GM18517 (cell line): ENCODE results near the gene INKA2.
"Not testable (repeated sequence)": the region's sequence is repeated elsewhere in the genome, so short reads cannot be mapped to it uniquely, and the experiment has no call there.

Experiments used
- ATAC-seq: cut with Tn5 transposase; IDR thresholded peaks from one replicate; pipeline ENCODE4 v1.9.1; 2021; ENCODE audit warnings: mild to moderate bottlenecking, moderate library complexity; ENCODE audit not compliant: unreplicated experiment

INKA2 gene

DNA sequence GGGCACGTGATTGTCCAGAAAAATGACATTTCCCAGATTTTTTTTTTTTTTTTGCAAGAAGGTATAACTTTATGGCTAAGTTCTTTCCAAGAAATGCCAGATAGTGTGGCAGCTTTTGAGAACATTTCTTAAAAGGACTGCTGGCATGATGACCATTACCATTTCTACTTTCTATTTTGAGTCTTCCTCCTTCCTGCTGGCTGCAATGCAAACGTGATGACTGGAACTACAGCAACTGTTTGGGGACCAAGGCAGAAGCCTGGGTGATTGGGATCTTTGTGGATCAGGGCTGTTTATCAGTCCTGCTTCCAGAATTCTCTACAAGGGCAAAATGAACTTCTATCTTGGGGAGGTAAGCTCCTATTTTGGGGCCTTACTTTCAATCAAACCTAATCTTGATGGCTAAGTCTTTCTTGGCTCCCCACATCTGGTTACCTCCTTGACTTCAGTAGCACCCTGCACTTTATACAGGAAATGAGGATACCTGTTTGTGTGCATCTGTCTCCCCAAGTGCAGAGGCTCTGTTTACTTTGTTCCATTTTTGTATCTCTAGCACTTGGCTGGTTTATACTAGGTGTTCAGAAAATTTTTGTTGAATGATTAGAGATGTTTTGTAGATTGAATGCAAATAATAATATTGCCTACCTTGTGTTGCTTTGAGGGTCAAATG is 12.8 kb upstream of the INKA2 start:
- no peak for ATAC-seq

DNA sequence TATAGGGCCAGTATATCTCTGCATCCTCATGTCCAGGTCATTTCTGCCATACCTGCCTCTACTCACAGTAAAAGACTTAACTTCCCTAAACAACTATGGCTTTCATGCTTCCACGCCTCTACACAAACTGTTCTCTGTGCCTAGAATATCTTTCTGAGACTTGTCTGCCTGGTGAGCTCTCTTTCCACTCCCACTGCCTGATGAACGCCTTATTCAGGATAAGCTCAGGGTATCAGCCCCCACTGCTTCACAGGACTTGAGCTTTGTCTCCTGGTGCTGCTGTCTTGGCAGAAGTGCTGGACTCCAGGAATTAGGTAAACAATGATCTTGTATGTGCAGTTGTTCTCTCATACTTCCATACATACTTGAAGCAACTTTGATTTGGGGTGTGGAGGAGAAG is 11.7 kb upstream of the INKA2 start:
- no peak for ATAC-seq

DNA sequence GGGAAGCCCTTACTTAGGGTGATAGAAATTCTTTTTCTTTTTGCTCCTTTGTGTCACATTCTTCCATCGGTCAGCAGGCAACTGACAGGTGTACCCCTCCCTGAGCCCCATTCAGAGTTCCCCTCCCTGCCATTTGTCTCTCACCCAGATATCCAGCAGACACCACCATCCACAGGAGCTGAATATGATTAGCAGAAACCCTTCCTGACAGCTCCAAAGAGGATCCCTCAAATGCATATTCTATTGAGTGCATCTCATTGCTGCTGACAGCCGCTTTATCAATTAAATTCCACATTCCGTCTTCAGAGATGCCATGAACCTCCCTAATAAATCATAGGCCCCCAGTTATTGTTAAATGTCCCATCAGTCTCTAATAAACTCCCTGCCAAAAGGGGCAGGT is 10.4 kb upstream of the INKA2 start:
- no peak for ATAC-seq

DNA sequence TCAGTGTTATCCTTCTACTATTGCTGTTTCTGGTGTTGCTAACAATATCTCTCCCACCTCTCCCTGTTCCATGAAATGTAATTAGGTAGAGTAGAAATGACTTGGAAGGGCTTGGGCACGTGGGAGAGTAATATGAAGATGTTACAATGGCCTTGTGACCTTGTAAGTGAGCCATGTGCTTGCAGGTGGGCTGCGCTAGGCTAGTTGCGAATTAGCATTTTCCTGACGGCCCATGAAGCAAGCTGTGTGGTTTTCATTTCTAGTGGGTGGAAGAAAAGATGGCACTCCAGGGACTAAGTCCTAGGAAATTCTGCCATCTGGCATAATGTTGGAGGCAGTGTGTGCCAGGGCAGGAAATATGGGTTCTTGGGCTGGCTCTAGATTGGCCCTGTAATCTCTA is 8.8 kb upstream of the INKA2 start:
- no peak for ATAC-seq

DNA sequence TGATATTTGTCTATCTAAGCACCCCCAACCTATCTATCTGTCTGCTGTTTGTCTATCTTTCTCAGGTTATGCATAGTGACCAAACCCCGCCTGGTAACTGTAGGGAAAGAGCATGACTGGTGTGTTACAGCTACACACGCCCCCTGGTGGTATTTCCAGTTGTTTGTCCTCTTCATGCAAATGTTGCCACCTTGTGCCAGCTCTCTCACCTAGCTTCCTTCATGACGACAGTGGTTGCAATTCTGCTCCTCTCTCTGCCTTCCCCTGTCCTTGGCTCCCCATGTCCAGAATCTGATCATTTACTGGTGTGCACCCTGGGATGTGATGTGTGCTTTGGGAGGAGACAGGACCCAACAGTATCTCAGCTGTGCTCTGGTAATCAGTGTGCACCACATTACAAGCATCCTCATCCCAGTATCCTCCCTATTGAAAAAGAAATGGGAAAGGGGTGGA is 8.1 kb upstream of the INKA2 start:
- no peak for ATAC-seq

DNA sequence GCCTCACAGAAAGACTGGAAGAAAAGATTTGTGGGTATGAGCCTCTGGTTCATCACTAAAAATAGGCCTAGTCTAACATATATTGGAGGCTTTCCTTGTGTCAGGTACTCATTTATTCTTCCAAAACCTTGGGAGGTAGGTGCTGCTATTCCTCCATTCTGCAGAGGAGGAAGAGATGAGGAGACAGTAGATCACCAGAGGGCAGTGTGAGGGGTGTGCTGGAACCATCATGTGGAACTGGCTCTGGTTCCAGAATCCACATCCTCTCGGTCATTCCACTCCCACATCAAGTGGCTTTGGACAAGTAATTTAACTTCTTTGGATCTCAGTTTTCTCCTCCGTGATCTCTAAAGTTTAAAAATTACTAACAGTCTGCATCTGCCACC is 7.4 kb upstream of the INKA2 start:
- no peak for ATAC-seq

DNA sequence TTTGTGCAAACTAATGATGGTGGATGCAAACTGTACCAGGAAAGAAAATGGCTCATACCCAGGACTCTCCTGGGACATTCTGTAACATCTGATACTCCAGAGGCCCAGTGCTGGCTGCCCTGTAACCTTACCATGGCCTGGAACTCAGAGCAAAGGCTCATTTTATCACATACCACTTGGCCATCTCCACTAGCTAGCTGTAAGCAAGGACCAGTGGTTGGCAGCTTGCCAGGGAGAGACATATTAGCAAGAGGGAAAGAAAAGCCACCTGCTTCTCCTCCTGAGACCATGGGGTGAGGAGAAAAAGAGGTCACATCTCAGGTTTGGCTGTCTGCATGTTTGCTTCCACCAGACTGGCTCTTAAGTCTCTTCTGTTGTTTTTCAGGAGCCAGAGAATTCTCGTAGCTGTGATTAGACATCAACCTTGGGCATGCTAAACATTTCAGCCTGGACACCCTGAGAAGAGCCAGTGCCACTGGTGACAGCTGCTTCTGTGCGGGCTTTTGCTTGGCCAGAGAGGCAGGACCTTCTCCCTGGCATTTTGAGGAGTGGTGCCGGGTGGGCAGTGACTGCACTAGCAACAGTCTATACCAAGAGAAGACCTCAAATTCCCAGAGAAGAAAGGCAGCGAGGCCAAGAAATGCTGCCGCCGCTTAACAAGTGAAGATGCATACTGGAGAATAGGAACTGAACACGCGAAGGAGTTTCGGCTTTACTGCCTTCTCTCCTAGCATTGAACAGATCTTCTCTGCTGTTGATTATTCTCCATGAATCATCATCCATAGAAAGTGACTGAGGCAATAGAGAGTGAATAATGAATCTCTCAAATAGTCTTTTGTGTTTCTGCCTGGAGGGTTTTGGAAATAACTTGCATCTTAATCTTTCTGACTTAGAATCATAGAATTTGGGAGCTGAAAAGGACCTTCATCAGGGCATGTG is 6.7 kb upstream of the INKA2 start:
- ATAC-seq: no peak

DNA sequence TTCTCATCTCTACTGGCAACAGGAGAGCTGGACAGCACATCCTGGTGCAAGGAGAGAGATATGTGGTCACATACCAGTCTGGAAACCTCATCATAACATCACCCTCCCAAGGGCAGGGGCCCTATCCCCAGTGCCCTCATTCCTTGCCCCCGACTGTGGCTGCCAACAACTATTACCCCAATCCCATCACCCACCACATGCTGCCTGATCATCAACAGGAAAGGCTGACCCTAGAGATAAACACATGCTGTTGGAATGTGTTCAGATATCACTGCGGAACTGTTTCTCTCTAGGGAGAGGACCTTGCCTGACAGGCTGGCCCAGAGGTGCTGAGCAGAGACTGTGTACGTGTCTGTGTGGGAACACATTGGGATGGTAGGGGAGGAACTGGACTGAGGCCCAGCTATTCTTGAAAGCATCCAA is 4.5 kb upstream of the INKA2 start:
- ATAC-seq: no peak

DNA sequence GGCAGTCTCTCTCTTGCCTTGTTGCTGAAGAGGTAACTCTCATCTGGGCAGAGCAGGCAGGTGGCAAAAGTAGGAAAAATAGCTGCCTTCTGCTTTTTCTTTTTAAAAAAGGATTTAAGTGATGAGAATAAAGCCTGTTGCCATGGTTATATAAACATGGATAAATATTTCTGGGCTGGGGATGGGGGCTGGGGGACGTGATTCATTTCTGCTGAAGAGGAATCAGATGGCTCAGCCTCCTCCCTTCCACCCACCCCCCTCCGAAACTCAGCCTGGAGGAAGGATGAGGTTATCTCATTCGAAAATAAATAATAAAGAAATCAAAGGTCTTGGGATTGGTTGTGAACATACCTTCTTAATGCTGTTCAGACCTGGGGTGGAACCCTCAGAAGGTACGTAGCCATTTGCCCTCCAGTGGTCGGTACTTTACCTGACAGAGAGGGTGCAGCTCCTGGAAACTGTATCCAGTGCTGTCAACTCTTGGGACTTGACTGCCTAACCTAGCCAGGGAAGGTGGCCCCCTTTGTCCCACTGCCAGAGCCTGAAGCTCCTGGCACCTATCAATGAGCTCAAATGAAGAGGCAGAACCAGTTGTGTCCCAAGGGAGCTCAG is 3.8 kb upstream of the INKA2 start:
- no peak for ATAC-seq

DNA sequence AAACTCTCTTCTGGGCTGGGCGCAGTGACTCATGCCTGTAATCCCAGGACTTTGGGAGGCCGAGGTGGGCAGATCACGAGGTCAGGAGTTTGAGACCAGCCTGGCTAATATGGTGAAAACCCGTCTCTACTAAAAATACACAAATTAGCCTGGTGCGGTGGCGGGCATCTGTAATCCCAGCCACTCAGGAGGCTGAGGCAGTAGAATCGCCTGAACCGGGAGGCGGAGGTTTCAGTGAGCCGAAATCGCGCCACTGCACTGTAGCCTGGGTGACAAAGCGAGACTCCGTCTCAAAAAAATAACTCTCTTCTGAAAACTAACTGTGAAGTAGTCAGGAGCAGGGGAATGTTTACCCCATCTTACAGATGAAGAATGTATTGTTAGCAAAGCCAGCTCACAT is 3.1 kb upstream of the INKA2 start:
- not testable (repeated sequence) for ATAC-seq

DNA sequence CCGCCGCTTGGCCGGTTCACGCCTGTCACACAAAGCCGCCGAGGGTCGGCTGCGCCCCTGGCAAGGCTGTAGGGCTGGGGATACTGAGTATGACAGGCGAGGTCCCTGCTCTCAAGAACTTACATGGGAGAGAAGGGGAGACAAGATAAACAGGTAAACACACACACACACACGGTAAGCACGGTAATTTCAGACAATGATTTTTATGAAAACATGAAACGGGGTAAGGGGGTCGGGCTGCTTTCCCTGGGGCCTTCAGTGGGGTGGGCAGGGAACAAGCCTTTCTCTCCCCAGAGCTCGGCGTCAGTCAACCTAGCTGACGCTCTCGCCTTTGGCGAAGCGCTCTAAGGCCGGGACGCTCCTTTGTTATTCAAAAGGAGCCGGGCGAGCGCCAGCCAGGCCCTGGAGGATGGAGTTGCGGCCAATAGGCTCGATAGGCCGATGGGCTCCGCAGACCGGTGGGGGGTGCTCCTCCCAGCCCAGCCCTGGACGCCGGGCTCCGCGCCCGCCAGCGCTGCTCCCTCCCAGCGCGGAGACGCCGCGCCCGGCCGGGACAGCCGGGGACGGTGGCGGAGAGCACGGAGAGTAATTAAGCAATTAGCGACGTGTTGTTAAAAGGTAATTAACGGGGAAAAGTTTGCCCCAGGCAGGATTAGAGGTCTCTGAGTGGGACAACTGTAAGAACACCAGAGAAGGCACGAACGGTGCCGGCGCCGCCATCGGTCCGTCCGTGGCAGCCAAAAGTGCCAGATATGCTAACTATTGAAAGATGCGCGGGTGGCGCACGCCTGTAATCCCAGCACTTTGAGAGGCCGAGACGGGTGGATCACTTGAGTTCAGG is 950 bp upstream of the INKA2 start:
- no peak for ATAC-seq

DNA sequence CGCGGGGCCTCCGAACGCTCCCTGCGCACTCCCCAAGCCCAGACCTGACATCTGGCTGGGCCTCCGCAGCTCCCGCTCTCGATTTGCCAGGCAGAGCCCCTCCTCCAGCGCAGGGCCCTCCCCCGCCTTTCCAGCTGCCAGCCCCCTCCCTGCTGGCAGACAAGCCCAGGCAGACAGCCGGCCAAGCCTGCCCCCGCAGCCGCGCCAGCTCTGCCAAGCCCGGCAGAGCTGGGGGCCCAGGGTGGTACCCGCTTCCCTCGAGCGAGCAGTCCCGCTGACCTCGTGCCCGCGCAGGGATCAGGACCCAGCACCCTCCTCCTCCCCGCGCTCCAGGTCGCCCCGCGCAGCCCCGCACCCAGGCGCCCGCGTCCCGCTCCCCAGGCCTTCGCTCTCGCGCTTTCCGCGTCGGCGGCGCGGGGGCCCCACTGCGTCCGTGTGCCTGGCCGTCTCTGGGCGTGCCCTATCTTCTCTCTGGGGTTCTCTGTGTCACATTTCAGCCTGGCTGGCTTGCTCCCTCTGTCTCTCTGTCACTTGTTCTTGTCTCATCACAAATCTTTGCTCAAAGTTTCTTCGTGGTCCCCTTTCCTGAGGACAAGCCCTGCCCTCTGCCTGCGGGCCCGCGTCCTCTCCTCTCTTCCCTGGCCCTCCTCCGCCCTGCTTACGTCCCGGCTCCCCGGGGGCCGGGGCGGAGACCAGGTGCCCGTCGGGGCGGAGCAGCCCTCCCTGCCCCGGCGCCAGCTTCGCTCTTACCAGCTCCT is 580 bp downstream of the INKA2 start:
- ATAC-seq: peak; percentile 45

DNA sequence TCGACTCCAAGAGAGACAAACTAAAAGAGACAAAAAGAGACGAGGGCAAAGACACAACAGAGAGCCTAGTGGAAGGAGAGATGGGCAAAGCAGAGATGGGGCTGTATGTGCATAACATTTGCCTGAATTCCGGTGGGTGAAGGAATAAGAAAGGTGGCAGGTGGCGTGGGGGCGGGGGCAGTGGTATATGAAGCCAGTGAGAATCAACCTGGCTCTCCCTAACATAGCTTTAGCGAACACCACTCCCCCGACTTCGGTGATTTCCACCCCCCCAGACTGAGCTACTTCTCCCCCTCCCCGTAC is 1.1 kb downstream of the INKA2 start:
- no peak for ATAC-seq

DNA sequence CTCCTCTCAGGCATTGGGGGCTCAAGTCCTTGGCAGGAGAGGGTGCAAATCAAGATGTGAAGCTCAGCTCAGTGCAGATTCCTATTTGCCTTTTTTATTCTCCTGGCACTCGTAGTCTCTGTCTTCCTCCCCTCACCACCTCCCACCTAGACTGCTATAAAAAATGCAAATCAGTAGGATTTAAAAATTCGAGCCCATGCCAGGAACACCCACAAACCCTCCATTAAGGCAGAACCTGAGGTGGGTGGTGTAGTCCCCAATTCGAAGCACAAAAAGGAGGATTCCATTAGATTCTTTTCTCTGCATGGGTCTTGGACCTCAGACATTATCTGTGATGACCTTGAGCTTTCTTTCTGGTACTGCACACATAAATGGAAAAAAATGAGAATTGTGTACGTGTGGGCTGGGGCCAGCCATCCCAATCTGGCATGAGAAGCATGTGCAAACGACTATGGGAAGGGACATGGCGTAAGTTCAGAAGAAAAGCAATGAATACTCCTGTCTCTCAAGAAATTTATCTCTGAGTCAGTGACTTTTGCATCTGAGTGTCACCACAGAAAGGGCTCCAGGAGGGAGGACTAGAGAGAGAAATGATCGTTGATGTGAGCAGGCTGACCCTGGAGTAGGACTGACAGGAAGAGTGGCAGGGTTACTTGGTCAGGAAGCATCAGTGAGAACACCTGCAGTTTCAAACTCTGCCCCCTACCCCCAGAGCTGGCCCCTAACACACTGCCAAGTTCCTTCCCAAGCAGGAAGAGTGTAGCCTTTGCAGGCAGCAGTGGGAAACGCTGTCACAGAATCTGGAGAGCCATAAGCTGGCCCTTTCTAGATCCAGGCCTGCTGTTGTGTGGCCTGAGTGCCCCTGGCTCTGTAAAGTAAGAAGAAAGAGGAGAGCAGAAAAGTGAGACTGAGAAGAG is 1.7 kb downstream of the INKA2 start:
- no peak for ATAC-seq

DNA sequence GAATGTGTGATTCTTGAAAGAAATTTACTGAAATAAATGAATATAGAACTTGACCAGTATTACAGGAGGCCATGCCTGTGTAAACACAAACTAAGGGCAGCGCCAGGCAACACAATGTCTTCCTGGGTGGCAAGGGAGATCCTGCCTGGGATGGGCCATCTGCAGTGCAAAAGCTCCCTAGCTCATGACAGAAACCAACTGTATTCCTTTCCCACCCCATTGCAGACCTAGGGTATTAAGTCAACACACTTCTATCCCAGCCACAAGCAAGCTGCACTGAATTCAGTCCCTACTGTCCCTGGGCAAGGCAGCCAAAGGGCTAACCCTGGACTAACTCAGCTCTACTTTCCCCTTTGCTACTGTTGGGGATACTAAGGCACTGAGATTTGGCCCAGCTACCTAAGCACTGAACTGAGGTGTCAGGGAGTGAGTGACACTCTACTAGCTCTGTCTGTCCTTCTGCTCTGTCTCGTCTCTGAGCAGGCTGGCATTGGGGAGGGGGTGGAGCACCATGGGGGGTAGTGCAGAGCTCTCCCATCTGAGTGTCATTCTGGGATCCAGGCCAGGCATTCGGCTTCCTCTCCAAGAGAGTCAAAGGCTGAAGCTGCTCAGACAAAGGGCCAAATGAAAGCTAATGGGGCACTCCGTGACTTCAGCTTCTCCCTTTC is 2.5 kb downstream of the INKA2 start:
- no peak for ATAC-seq

DNA sequence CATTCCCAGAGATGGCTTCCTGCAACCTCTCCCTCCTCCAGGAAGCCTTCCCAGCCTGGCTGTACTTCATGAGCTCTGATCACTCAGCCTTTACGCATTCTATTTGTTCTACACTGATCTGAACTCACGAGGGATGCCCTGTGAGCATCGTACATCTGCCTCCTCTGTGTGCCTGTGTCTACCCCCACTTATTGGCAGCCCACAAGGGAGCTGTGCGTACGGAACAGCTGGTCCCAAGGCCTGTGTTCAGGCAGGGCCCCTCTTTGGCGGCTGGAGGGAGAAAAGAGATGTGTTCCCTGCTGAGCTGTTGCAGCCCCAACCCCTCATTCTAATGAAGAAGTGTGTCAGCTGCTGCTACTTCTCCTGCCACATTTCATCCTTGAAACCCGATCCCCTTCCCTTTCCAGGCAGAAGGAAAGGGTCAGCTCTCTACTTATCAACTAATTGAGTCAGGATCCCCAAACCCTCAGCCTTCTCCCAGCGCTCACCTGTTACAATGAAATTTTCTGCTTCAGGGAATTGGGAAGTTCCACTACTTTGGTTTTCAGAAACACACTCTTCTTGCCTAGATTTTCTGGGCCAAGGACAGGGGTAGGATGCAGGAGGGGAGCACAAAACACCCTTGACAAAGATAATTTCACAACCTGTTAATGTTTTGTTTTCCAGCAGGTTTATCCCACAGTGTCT is 3.2 kb downstream of the INKA2 start:
- ATAC-seq: no peak

DNA sequence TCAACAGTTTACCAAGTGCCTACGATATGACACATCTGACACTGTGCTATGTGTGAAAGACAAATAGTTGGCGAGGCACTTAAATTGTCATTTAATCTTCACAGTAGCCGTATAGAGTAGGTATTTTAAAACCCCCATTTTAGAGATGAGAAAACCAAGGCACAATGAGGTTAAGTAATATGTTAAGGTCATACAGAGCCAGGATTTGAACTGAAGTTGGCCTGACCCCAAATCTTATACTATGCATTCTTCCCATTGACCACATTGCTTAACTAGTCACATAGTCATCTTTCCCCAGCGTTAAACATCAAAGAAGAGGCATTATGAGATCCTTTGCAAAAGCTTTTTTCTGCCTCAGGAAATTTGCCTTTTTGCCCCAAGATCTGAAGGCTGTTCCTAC is 3.9 kb downstream of the INKA2 start:
- ATAC-seq: no peak

DNA sequence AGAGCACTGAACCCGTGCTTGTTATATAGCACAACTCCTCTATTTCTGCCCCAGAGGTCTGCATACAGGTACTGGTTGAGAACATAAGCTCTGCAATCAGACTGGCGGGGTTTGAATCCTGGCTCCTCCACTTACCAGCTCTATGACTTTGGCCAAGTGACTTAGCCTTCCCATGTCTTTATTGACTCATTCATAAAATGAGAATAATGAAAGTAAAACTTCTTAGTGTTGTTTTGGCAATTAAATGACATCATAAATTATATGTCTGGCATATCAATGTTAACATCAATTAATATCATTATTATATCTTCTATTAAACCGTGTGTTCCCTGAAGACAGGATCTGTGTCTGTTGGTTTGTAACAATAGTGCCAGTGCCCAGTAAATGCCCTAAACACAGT is 4.3 kb downstream of the INKA2 start:
- ATAC-seq: no peak
